Endothelial cell (in vitro differentiated cells): ENCODE results near the gene TMEM101. TPM values are rescaled to one million over a fixed set of nuclear protein-coding genes. Genes with fewer than 3 reads are reported as not detected.
"Not testable (repeated sequence)": the region's sequence is repeated elsewhere in the genome, so short reads cannot be mapped to it uniquely, and the experiment has no call there.

Experiments
- DNase-seq: peaks from one replicate; pipeline ENCODE4 v3.0.0; 2021; ENCODE audit warnings: low spot score
- H3K27ac Mint-ChIP-seq: one replicate; pipeline ENCODE4 v1.8.0; 2021; ENCODE audit warnings: mixed read lengths, inconsistent platforms; ENCODE audit not compliant: unreplicated experiment
- H3K27me3 Mint-ChIP-seq: one replicate; pipeline ENCODE4 v1.8.0; 2021; ENCODE audit warnings: mild to moderate bottlenecking, moderate library complexity, mixed read lengths, inconsistent platforms; ENCODE audit not compliant: unreplicated experiment
- H3K36me3 Mint-ChIP-seq: one replicate; pipeline ENCODE4 v1.8.0; 2021; ENCODE audit warnings: mild to moderate bottlenecking, low read depth, mixed read lengths, inconsistent platforms; ENCODE audit not compliant: unreplicated experiment
- H3K4me1 Mint-ChIP-seq: one replicate; pipeline ENCODE4 v1.8.0; 2021; ENCODE audit warnings: mild to moderate bottlenecking, mixed read lengths, inconsistent platforms; ENCODE audit not compliant: unreplicated experiment
- H3K4me3 Mint-ChIP-seq: one replicate; pipeline ENCODE4 v1.8.0; 2021; ENCODE audit warnings: mild to moderate bottlenecking, mixed read lengths, inconsistent platforms; ENCODE audit not compliant: unreplicated experiment
- H3K9me3 Mint-ChIP-seq: one replicate; pipeline ENCODE4 v1.8.0; 2021; ENCODE audit warnings: mixed read lengths, inconsistent platforms; ENCODE audit not compliant: unreplicated experiment
- total RNA-seq: library from RNA; stranded (reverse); fragmentation: NEBNext Ultra II Directional; extraction: Animal tissue kit (Norgen Biotek cat#: 25700); gene quantifications from one replicate; pipeline ENCODE4 v1.2.1, GENCODE V29; 2021; ENCODE audit not compliant: unreplicated experiment
- TF ChIP-seq, protein P1 (sequence below): fragments of 200-600 bp; sonication (generic); IDR thresholded peaks from one replicate; pipeline ENCODE4 v1.5.0; 2021; ENCODE audit warnings: antibody characterized with exemption; ENCODE audit not compliant: unreplicated experiment

The TMEM101 gene
- total RNA-seq, 1 donor from 2014 or later = 32.1 TPM

GRCh38 chr17:44023545-44024270, 8.9 kb upstream of the TMEM101 start:
- Mint-ChIP-seq H3K36me3 (peaks cover 7% of the 10 kb centered on the region), H3K27ac (peak overlapping the region; percentile 77), H3K27me3 (no peaks in the 10 kb centered on the region), H3K4me3 (peak overlapping the region; percentile 51), H3K4me1 (peaks cover 21% of the 10 kb centered on the region), H3K9me3 (no peaks in the 10 kb centered on the region)
- TF ChIP-seq, protein P1, sequence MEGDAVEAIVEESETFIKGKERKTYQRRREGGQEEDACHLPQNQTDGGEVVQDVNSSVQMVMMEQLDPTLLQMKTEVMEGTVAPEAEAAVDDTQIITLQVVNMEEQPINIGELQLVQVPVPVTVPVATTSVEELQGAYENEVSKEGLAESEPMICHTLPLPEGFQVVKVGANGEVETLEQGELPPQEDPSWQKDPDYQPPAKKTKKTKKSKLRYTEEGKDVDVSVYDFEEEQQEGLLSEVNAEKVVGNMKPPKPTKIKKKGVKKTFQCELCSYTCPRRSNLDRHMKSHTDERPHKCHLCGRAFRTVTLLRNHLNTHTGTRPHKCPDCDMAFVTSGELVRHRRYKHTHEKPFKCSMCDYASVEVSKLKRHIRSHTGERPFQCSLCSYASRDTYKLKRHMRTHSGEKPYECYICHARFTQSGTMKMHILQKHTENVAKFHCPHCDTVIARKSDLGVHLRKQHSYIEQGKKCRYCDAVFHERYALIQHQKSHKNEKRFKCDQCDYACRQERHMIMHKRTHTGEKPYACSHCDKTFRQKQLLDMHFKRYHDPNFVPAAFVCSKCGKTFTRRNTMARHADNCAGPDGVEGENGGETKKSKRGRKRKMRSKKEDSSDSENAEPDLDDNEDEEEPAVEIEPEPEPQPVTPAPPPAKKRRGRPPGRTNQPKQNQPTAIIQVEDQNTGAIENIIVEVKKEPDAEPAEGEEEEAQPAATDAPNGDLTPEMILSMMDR = no peak
- DNase-seq = no peak

DNA sequence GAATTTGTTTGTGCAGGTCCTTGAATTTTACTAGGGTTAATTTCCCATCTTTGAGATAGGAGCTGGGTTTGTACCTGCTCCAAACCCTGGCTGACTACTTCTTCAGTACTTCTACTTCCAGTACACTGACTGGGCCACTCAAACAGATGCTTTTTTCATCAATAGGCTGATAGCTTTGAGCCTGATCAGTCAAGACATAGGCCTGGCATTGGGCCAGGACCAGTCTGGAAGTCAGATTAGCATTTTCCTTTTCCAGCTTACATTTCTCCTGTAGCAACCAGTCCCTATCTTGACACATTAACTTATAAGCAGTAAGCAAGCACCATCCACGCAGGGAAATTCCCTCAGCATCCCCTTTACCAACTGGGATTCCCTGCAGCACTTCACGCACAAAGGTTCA, 7.5 kb upstream of the TMEM101 start:
- DNase-seq = no peak
- H3K4me3 Mint-ChIP-seq = no peak overlapping the region
- peaks cover 7% of the 10 kb centered on the region for H3K36me3 Mint-ChIP-seq
- no peaks in the 10 kb centered on the region for H3K27me3 Mint-ChIP-seq
- no peaks in the 10 kb centered on the region for H3K9me3 Mint-ChIP-seq
- H3K4me1 Mint-ChIP-seq = peaks cover 21% of the 10 kb centered on the region
- H3K27ac Mint-ChIP-seq = peak overlapping the region; percentile 72
- TF ChIP-seq, protein P1 = no peak

DNA sequence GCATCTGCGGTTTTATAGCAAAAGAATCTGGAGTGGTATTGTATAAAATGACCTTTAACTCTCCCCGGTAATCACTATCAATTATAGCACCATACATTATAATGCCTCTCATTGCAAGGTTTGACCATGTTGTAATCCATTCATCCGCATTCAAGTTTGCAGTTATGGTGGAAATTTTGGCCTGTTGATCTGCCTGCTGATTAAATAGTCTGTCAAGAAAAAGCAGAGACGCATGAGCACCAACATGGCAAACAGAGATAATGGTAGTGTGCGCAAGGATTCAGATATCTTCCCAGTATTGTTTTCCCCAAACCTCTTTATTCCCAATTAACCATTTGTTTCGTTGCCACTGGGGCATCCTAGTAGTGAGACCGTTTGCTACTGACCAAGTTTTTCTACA, 6.5 kb upstream of the TMEM101 start:
- H3K9me3 Mint-ChIP-seq, DNase-seq, H3K4me3 Mint-ChIP-seq, H3K36me3 Mint-ChIP-seq, H3K27ac Mint-ChIP-seq, H3K27me3 Mint-ChIP-seq: not testable (repeated sequence)
- H3K4me1 Mint-ChIP-seq = peaks cover 25% of the 10 kb centered on the region

DNA sequence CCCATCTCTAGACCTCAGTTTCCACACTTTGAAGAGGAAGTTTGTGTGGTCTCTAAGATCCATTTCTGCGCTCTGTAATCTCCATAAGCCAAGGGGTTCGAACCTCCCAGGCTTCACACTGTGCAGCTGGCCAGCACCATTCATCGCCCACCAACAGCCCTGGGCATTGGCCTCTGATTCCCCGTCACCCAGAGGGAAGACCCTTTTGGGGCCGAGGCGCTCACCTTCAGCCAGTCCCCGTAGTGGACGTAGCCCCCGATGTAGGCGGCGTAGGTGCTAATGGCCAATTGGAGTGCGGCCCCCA, 678 bp downstream of the TMEM101 start:
- no peaks in the 10 kb centered on the region for H3K9me3 Mint-ChIP-seq
- no peak for DNase-seq
- peaks cover 7% of the 10 kb centered on the region for H3K27me3 Mint-ChIP-seq
- H3K4me1 Mint-ChIP-seq = peaks cover 11% of the 10 kb centered on the region
- TF ChIP-seq, protein P1 = no peak
- H3K36me3 Mint-ChIP-seq = peaks cover 6% of the 10 kb centered on the region
- peak overlapping the region; percentile 78 for H3K27ac Mint-ChIP-seq
- peak overlapping the region; percentile 99 for H3K4me3 Mint-ChIP-seq

DNA sequence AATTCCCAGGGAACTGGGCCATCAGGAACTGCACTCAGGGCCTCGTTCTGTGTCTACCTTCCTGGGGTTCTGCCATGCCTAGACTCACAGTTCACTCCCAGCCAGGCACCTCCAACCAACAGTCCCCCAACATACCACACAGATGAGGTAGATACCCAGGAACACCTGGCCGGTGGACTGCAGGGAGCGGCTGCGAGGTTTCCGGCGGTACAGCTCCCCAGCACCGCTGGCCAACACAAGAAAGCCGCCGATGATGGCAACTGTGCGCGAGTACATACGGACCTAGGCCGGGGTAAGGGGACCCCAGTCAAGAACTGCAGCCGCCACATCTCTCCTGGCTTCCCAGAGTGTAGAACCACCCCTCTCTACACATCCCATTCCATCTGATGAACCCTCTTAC, 1.9 kb downstream of the TMEM101 start:
- Mint-ChIP-seq H3K9me3 (no peaks in the 10 kb centered on the region), H3K27ac (no peak overlapping the region), H3K4me1 (peaks cover 16% of the 10 kb centered on the region), H3K27me3 (peaks cover 7% of the 10 kb centered on the region), H3K36me3 (peaks cover 5% of the 10 kb centered on the region), H3K4me3 (no peak overlapping the region)
- TF ChIP-seq, protein P1 = no peak
- no peak for DNase-seq
